Omental fat pad (tissue), 4 donors: ENCODE results near the gene HOXD9. TPM values are rescaled to one million over a fixed set of nuclear protein-coding genes. Genes with fewer than 3 reads are reported as not detected.

Experiments
- ATAC-seq: fragments of 150-250 bp; one replicate; pipeline ENCODE4 v1.9.1; 2016; ENCODE audit warnings: mild to moderate bottlenecking, moderate library complexity; ENCODE audit not compliant: low FRiP score
- DNase-seq: peaks from one replicate; pipeline ENCODE4 v3.0.0-alpha.2; 2019; ENCODE audit warnings: low spot score
- CTCF ChIP-seq, 3 donors: fragments of 450-650 bp; IDR thresholded peaks; one replicate each; pipeline ENCODE4 v1.5.1; 2016 to 2017; ENCODE audit warnings: antibody characterized with exemption in 3 of 3, mild to moderate bottlenecking in 3 of 3, moderate library complexity in 2 of 3
- total RNA-seq, 4 donors: library from RNA; depleted of rRNA; stranded (reverse); fragments of >200 nt; gene quantifications; one replicate each; pipeline ENCODE4 v1.1.0, GENCODE V29; 2016

HOXD9 gene
- total RNA-seq, 4 donors from 2014 or later, result 0.95 to 2.6 (median 1.7) TPM

DNA sequence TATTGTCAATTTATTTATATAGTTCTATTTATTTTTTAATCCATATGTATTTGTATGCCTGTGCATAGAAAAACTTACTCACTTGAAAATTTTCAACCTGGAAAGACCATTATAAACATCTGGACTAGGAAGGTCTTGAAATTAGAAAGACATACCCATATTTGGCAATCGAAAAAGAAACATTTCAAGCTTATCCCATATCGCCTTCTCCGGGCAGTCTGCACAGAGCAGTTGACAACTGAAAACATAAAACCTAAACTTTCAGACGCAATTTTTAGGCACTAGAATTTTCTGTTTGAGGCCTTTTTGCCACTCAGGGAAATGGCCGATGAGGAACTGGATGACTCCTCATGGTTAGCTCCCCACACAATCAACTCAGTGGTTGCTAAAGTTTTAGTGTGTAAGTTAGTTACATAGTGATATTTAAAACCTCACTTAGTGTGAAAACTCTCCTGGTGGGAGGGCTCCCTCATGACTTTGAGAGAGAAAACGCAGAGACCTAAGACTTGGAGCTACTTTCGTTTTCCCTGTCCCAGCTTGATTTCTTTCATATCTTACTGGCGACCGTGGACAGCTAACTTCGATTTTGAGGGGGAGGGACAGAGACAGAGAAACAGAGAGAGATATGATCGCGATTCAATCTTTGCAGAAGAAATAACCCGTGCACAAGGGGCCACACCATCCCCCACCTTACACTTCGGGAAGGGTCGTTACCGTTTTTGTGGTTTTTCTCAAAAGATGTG lies 26.1 kb upstream of the HOXD9 start:
- ATAC-seq, result no peak
- no peak for DNase-seq
- TF ChIP-seq CTCF (IDR thresholded peaks at IDR 0.05), result no peak

- DNase-seq (no peak), ATAC-seq (peak; percentile 82)
- TF ChIP-seq CTCF (IDR thresholded peaks at IDR 0.05), result no peak
Measured at GRCh38 chr2:176096986-176097819, 25.3 kb upstream of the HOXD9 start.

GRCh38 chr2:176097820-176098365 lies 24.6 kb upstream of the HOXD9 start:
- TF ChIP-seq CTCF (IDR thresholded peaks at IDR 0.05), result no peak
- no peak for ATAC-seq
- no peak for DNase-seq

GRCh38 chr2:176098366-176099158 lies 24.0 kb upstream of the HOXD9 start:
- DNase-seq, result no peak
- TF ChIP-seq CTCF (IDR thresholded peaks at IDR 0.05), result no peak
- no peak for ATAC-seq

- no peak for TF ChIP-seq CTCF (IDR thresholded peaks at IDR 0.05)
- ATAC-seq (no peak), DNase-seq (no peak)
Measured at GRCh38 chr2:176099159-176099727, 23.3 kb upstream of the HOXD9 start.

GRCh38 chr2:176099728-176100546 lies 22.6 kb upstream of the HOXD9 start, which contains the start of gene HOXD12:
Gene HOXD12 (plus strand): TSS chr2:176099795. CDS start chr2:176099802, 7 bp downstream.
- DNase-seq (no peak), ATAC-seq (no peak)
- no peak for TF ChIP-seq CTCF (IDR thresholded peaks at IDR 0.05)
